Measurements from ENCODE around the gene MZT2A. TPM values are rescaled to one million over a fixed set of nuclear protein-coding genes. Genes with fewer than 3 reads are reported as not detected.
A peak's percentile ranks its signal among the peaks of the same experiment; 100 is the strongest.
"Not testable (repeated sequence)": the region's sequence is repeated elsewhere in the genome, so short reads cannot be mapped to it uniquely, and the experiment has no call there.

Gene MZT2A
- total RNA-seq, 1 donor from 2014 or later = 130 TPM

- H3K36me3 Mint-ChIP-seq (ENCODE audit: low read depth); H3K27ac Mint-ChIP-seq; H3K27me3 Mint-ChIP-seq (ENCODE audit: low read depth); H3K9me3 Mint-ChIP-seq; H3K4me3 Mint-ChIP-seq (ENCODE audit: low read depth): not testable (repeated sequence)
- intact Hi-C loops (cut with micrococcal nuclease) = loop anchor here (5.0 kb wide), 1 partner anchor 118 kb away; no protein-coding TSS in a partner anchor
- DNase-seq (ENCODE audit: low spot score) = peak; percentile 6
- peaks cover 15% of the 10 kb centered on the region for H3K4me1 Mint-ChIP-seq (ENCODE audit: low read depth)
These were observed 37.8 kb upstream of the MZT2A start for GRCh38 chr2:131529864-131530445.

DNA sequence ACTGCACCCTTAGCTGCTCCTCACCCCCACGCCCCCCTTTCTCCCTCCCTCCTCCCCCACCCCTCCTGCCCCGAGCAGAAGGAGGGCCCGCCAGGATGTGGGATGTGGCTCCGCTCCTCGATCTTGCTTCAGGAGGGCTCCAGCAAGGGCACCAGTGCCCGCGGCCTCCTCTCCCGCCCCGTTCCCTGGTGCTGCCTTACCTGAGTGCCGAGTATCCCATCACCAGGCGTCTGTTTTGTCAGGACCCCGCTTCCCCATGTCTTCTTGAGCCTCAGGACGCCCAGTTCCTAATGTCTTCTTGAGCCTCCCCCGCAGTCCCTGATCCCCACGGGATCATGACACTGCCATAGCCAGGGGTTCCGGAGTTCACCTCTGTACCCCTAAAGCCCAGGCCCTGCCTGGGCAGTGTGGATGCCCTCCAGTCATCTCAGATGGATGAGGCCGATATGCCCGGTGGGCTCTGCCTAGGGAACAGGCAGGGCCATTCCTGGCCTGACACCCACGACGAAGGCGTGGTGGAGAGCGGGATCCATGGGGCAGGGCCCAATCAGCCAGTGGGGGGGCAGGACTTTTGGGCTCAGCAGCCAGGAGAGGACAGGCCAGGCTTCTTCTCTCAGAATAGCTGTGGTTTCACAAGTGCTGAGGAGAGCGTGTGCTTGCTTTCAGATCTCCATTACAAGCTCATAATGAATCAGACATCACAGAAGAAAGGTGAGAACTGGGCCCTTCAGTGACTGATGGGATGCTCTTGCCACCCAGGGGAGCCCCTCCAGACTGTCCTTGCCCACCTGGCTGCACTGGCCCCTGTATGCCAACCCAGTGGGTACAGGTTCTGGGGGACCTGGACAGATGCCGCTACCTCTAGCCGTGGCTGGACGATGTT is 37.0 kb upstream of the MZT2A start:
- not testable (repeated sequence) for H3K27ac Mint-ChIP-seq; H3K27me3 Mint-ChIP-seq (ENCODE audit: low read depth); H3K9me3 Mint-ChIP-seq; H3K36me3 Mint-ChIP-seq (ENCODE audit: low read depth)
- peaks cover 15% of the 10 kb centered on the region for H3K4me1 Mint-ChIP-seq (ENCODE audit: low read depth)
- peak; percentile 8 for DNase-seq (ENCODE audit: low spot score)
- intact Hi-C loops (cut with micrococcal nuclease) = loop anchor here (5.0 kb wide), 1 partner anchor 117 kb away; no protein-coding TSS in a partner anchor
- peak overlapping the region; percentile 68 for H3K4me3 Mint-ChIP-seq (ENCODE audit: low read depth)

- Mint-ChIP-seq H3K27ac (peak within 1 kb of the TSS; percentile 72), H3K4me3 (ENCODE audit: low read depth) (peak within 1 kb of the TSS; percentile 81), H3K4me1 (ENCODE audit: low read depth) (peaks cover 15% of the 10 kb centered on the region)
- H3K9me3 Mint-ChIP-seq; H3K36me3 Mint-ChIP-seq (ENCODE audit: low read depth); H3K27me3 Mint-ChIP-seq (ENCODE audit: low read depth): not testable (repeated sequence)
- DNase-seq (ENCODE audit: low spot score) = peak; percentile 78
- intact Hi-C loops (cut with micrococcal nuclease) = loop anchor here (1.0 to 5.0 kb wide), 3 partner anchors 35 to 155 kb away; partner anchors contain the start of gene MZT2A
These were observed 35.2 kb upstream of the MZT2A start, which contains the start of gene CCDC74A for GRCh38 chr2:131527131-131528001. TSS of gene CCDC74A (plus strand) at chr2:131527888. CDS start at chr2:131527971, 83 bp downstream.

DNA sequence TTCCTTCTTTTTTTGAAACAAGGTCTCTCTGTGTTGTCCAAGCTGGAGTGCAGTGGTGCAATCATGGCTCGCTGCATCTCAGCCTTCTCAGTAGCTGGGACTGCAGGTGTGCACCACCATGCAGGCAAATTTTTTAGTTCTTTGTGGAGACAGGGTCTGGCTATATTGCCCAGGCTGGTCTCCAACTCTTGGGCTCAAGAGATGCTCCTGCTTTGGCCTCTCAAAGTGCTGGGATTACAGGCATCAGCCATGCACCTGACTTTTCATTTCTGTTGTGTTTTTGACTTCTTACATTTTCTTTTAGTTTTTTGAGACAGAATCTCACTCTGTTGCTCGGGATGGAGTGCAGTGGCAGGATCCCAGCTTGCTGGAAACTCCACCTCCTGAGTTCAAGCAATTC is 33.1 kb upstream of the MZT2A start:
- H3K4me1 Mint-ChIP-seq (ENCODE audit: low read depth) = peaks cover 15% of the 10 kb centered on the region
- H3K27ac Mint-ChIP-seq; DNase-seq (ENCODE audit: low spot score); H3K36me3 Mint-ChIP-seq (ENCODE audit: low read depth); H3K4me3 Mint-ChIP-seq (ENCODE audit: low read depth); H3K9me3 Mint-ChIP-seq; H3K27me3 Mint-ChIP-seq (ENCODE audit: low read depth): not testable (repeated sequence)
- intact Hi-C loops (cut with micrococcal nuclease) = loop anchor here (5.0 kb wide), 1 partner anchor 113 kb away; no protein-coding TSS in a partner anchor

- H3K27me3 Mint-ChIP-seq (ENCODE audit: low read depth) = no peaks in the 10 kb centered on the region
- H3K4me3 Mint-ChIP-seq (ENCODE audit: low read depth) = no peak overlapping the region
- intact Hi-C loops (cut with micrococcal nuclease) = no loop called here
- peaks cover 17% of the 10 kb centered on the region for H3K36me3 Mint-ChIP-seq (ENCODE audit: low read depth)
- H3K4me1 Mint-ChIP-seq (ENCODE audit: low read depth) = peaks cover 4% of the 10 kb centered on the region
- DNase-seq (ENCODE audit: low spot score) = no peak
- H3K9me3 Mint-ChIP-seq = no peaks in the 10 kb centered on the region
- H3K27ac Mint-ChIP-seq = no peak overlapping the region
These were observed 30.0 kb upstream of the MZT2A start for GRCh38 chr2:131521961-131522781.

GRCh38 chr2:131521524-131521923 is 29.3 kb upstream of the MZT2A start:
- H3K4me3 Mint-ChIP-seq (ENCODE audit: low read depth); intact Hi-C loops (cut with micrococcal nuclease); H3K9me3 Mint-ChIP-seq; H3K27me3 Mint-ChIP-seq (ENCODE audit: low read depth); H3K4me1 Mint-ChIP-seq (ENCODE audit: low read depth); H3K27ac Mint-ChIP-seq; DNase-seq (ENCODE audit: low spot score): not testable (repeated sequence)
- peaks cover 21% of the 10 kb centered on the region for H3K36me3 Mint-ChIP-seq (ENCODE audit: low read depth)

GRCh38 chr2:131520526-131520925 is 28.3 kb upstream of the MZT2A start:
- H3K4me1 Mint-ChIP-seq (ENCODE audit: low read depth) = no peaks in the 10 kb centered on the region
- no peak overlapping the region for H3K27ac Mint-ChIP-seq
- peaks cover 25% of the 10 kb centered on the region for H3K36me3 Mint-ChIP-seq (ENCODE audit: low read depth)

DNA sequence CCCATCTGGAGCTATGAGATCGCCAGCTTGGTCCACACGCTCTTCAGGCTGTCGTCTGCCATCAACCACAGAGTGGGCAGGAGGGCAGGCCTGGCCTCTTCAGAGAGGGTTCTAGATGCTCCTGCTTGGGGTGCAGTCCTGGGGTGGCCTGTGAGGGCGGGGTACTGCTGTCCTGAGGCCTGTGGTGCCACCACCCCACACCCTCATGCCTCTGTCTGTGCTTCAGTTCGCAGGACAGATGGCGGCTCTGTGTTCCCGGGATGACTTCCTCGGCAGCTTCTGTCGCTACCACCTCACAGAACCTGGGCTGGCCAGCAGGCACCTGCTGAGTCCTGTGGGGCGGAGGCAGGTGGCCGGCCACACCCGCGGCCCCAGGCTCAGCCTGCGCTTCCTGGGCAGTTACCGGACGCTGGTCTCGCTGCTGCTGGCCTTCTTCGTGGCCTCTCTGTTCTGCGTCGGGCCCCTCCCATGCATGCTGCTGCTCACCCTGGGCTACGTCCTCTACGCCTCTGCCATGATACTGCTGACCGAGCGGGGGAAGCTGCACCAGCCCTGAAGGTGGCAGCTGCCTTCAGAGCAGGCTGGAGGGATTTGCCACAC is 27.8 kb upstream of the MZT2A start:
- H3K9me3 Mint-ChIP-seq; H3K4me3 Mint-ChIP-seq (ENCODE audit: low read depth); H3K27me3 Mint-ChIP-seq (ENCODE audit: low read depth); H3K27ac Mint-ChIP-seq; H3K4me1 Mint-ChIP-seq (ENCODE audit: low read depth); intact Hi-C loops (cut with micrococcal nuclease); DNase-seq (ENCODE audit: low spot score): not testable (repeated sequence)
- peaks cover 25% of the 10 kb centered on the region for H3K36me3 Mint-ChIP-seq (ENCODE audit: low read depth)

More at GRCh38 chr2:131520526-131520925, 28.3 kb upstream of the MZT2A start:
- intact Hi-C loops (cut with micrococcal nuclease) = no loop called here
- DNase-seq (ENCODE audit: low spot score) = no peak
- no peak overlapping the region for H3K4me3 Mint-ChIP-seq (ENCODE audit: low read depth)
- H3K27me3 Mint-ChIP-seq (ENCODE audit: low read depth) = no peaks in the 10 kb centered on the region
- H3K9me3 Mint-ChIP-seq = no peaks in the 10 kb centered on the region

DNA sequence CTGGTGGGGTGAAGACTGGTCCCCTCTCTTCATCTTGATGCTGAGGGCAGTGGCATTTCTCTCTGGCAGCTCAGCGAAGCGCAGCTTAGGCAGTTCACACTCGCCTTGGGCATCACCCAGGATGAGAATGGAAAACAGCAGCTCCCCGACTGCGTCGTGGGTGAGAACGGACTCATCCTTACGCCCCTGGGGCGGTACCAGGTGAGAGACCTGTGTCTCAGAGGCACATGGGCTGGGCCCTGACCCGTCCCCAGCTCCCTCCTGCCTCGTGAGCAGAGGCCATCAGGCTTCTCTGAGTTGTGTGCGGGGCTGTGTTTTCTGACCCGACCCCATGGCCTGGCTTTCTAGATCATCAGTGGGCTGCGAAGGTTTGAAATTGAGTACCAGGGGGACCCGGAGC is 27.3 kb upstream of the MZT2A start:
- Mint-ChIP-seq H3K27me3 (ENCODE audit: low read depth) (no peaks in the 10 kb centered on the region), H3K4me3 (ENCODE audit: low read depth) (no peak overlapping the region), H3K36me3 (ENCODE audit: low read depth) (peaks cover 27% of the 10 kb centered on the region), H3K9me3 (no peaks in the 10 kb centered on the region), H3K27ac (no peak overlapping the region), H3K4me1 (ENCODE audit: low read depth) (no peaks in the 10 kb centered on the region)
- intact Hi-C loops (cut with micrococcal nuclease) = no loop called here
- DNase-seq (ENCODE audit: low spot score) = no peak

GRCh38 chr2:131518531-131518930 is 26.3 kb upstream of the MZT2A start:
- DNase-seq (ENCODE audit: low spot score); H3K27ac Mint-ChIP-seq; H3K9me3 Mint-ChIP-seq; intact Hi-C loops (cut with micrococcal nuclease); H3K4me3 Mint-ChIP-seq (ENCODE audit: low read depth); H3K27me3 Mint-ChIP-seq (ENCODE audit: low read depth); H3K4me1 Mint-ChIP-seq (ENCODE audit: low read depth): not testable (repeated sequence)
- H3K36me3 Mint-ChIP-seq (ENCODE audit: low read depth) = peaks cover 35% of the 10 kb centered on the region

DNA sequence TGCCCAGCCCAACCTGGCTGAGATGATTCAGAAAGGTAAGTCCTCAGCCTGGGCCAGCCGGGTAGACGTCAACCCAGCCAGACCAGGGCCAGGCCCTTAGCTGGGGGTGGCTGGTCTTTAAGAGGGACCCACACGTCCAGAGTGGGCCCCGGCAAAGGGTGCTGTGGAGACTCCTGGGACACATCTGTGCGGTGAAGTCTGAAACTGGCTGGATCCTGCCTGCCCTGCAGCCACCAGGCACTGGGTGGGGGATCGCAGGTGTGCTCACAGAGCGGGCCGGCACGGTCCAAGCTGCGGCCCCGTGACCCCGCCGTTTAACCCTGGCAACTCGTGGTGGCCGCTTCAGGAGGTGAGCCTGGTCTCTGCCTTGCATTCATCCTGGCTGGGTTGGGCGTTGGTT is 25.7 kb upstream of the MZT2A start:
- peaks cover 35% of the 10 kb centered on the region for H3K36me3 Mint-ChIP-seq (ENCODE audit: low read depth)
- H3K4me1 Mint-ChIP-seq (ENCODE audit: low read depth); H3K27me3 Mint-ChIP-seq (ENCODE audit: low read depth); H3K4me3 Mint-ChIP-seq (ENCODE audit: low read depth); intact Hi-C loops (cut with micrococcal nuclease); H3K9me3 Mint-ChIP-seq; DNase-seq (ENCODE audit: low spot score); H3K27ac Mint-ChIP-seq: not testable (repeated sequence)
